Effector memory CD8-positive, alpha-beta T cell (primary cell): ENCODE data around the gene MED12L.

Source experiments
- ATAC-seq: fragments of 150-1000 bp; cut with Tn5 transposase; replicated peaks from 2 replicates; pipeline ENCODE4 v1.10.0; 2021; ENCODE audit warnings: mild to moderate bottlenecking, moderate library complexity
- DNase-seq, 3 experiments: peaks; one replicate each; pipeline ENCODE4 v3.0.0; 2021
- H3K27ac Mint-ChIP-seq, 2 donors: one replicate each; pipeline ENCODE4 v1.8.0; 2022; ENCODE audit warnings: mild to moderate bottlenecking in 2 of 2, mixed read lengths in 2 of 2, moderate library complexity in 2 of 2
- H3K27me3 Mint-ChIP-seq, 2 donors: one replicate each; pipeline ENCODE4 v1.8.0; 2022; ENCODE audit warnings: mixed read lengths in 2 of 2
- H3K36me3 Mint-ChIP-seq: one replicate; pipeline ENCODE4 v1.8.0; 2022; ENCODE audit warnings: mild to moderate bottlenecking, moderate library complexity, mixed read lengths; ENCODE audit not compliant: insufficient read depth
- H3K4me1 Mint-ChIP-seq, 2 donors: one replicate each; pipeline ENCODE4 v1.8.0; 2022; ENCODE audit warnings: low read depth in 2 of 2, mixed read lengths in 2 of 2
- H3K4me3 Mint-ChIP-seq, 2 donors: one replicate each; pipeline ENCODE4 v1.8.0; 2022; ENCODE audit warnings: mild to moderate bottlenecking in 2 of 2, mixed read lengths in 2 of 2, moderate library complexity in 2 of 2
- H3K9me3 Mint-ChIP-seq, 2 donors: one replicate each; pipeline ENCODE4 v1.8.0; 2022; ENCODE audit warnings: mixed read lengths in 2 of 2

Gene MED12L

DNA sequence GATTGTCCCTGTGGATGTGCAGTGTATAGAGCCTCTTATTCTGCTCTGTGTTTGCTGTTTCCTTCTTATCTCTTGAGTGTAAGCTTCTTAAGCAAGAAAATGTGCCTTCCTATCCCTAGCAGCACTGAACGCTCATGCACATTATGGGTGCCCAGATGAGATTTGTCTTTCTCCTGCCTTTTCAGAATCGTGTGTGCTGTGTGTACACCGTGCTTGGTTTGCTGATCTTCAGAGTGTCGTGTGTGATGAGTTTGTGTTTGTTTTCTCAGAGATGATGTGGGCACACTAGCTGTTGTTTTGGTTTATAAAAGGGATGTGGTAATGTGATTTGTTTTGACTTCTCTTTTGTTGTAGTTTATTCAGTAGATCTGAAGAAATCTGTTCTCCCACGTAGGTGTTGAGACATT, 97.8 kb downstream of the MED12L start:
- no peaks in the 10 kb centered on the region for H3K36me3 Mint-ChIP-seq
- ATAC-seq (peak; percentile 85), DNase-seq (no peak)
- H3K4me1 Mint-ChIP-seq = peaks cover 17 to 23% of the 10 kb centered on the region in 2 donors
- no peaks in the 10 kb centered on the region for H3K9me3 Mint-ChIP-seq
- peak overlapping the region; percentile 43 to 53 for H3K4me3 Mint-ChIP-seq
- H3K27me3 Mint-ChIP-seq = no peaks in the 10 kb centered on the region
- peak overlapping the region; percentile 21 to 77 for H3K27ac Mint-ChIP-seq

DNA sequence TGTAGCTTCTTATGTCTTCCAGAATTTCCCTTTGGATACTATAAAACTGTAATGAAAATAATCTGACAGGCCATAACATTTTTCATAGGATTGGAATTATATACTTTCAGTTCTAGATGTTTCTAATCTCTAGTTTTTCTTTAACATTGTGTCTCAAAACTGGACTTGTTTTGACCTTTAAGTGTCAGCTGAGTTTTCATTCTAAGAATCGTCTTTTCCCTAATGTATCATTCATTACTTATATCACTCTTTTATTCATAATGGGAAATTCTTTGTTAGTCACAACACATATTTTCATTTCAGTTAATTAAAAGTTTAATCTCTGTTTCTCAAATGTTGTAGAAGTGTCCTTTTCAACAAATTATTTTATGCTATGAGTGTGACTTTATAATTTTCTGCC, 105.6 kb downstream of the MED12L start:
- H3K4me1 Mint-ChIP-seq = peaks cover 6 to 20% of the 10 kb centered on the region in 2 donors
- no peak overlapping the region for H3K4me3 Mint-ChIP-seq
- no peaks in the 10 kb centered on the region for H3K27me3 Mint-ChIP-seq
- H3K36me3 Mint-ChIP-seq = no peaks in the 10 kb centered on the region
- H3K27ac Mint-ChIP-seq = no peak overlapping the region
- ATAC-seq (no peak), DNase-seq (no peak)
- H3K9me3 Mint-ChIP-seq = no peaks in the 10 kb centered on the region

DNA sequence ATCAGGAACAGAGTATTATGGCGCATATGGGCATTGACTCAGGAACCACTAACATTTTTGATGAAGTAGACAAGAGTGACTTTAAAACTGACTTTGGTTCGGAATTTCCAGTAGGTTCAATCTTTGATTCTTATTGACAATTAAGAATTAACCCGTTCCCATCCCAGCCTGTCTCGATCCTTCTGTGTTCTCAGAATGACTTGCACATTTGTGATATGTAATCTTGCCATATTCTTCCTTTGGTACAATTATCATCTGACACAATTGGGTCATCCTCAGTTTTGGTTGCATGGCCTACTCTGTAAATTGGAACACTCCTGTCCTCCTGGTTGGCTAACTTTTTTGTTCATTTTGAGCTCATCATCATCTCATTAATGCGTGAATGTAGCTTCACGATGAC, 107.1 kb downstream of the MED12L start:
- Mint-ChIP-seq H3K4me3 (no peak overlapping the region), H3K27ac (no peak overlapping the region), H3K27me3 (no peaks in the 10 kb centered on the region), H3K36me3 (peaks cover 3% of the 10 kb centered on the region), H3K4me1 (peaks cover 2 to 21% of the 10 kb centered on the region in 2 donors), H3K9me3 (no peaks in the 10 kb centered on the region)
- ATAC-seq (no peak), DNase-seq (no peak)

DNA sequence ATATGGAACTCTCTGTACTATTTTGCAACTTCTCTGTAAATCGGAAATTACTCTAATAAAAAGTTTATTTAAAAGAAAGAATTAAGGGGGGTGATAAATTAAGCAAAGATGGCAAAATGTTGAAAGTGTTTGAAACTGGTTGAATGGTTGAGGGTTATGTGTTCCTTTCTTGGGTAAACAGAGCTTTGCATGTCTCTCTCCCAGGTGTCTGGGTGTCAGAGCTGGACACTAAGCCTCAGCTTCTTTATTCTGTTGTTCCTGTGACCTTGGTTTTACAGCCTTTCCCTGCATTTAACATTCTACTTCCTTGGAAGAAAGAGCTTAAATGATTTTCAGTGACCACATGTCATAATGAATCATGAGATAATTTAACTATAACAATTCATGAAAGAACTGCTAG, 110.4 kb downstream of the MED12L start:
- Mint-ChIP-seq H3K27ac (no peak overlapping the region), H3K27me3 (no peaks in the 10 kb centered on the region), H3K4me1 (peaks cover 12 to 29% of the 10 kb centered on the region in 2 donors), H3K36me3 (peaks cover 28% of the 10 kb centered on the region), H3K4me3 (no peak overlapping the region), H3K9me3 (no peaks in the 10 kb centered on the region)
- DNase-seq (no peak), ATAC-seq (no peak)

DNA sequence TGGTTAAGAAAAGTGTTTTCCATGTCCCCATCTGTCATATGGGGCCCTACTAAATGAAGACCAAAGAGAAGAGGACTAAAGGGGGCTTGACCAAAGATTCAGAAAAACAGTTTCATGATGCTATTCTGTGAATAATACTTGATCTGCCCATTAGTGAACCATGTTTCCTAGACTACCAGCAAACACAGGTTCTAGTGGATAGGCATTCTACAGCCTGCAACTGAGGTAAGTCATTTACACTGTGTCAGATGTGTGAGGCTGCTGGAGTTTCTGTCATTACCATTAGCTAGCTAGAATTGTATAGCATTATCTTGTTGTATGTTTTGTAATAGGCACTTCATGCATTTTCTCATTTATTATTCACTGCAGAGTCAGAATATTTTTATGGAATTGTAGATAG, 111.0 kb downstream of the MED12L start:
- peaks cover 33% of the 10 kb centered on the region for H3K36me3 Mint-ChIP-seq
- no peaks in the 10 kb centered on the region for H3K9me3 Mint-ChIP-seq
- DNase-seq = no peak
- no peak overlapping the region for H3K27ac Mint-ChIP-seq
- no peak for ATAC-seq
- peaks cover 15 to 35% of the 10 kb centered on the region in 2 donors for H3K4me1 Mint-ChIP-seq
- H3K4me3 Mint-ChIP-seq = no peak overlapping the region
- H3K27me3 Mint-ChIP-seq = no peaks in the 10 kb centered on the region

DNA sequence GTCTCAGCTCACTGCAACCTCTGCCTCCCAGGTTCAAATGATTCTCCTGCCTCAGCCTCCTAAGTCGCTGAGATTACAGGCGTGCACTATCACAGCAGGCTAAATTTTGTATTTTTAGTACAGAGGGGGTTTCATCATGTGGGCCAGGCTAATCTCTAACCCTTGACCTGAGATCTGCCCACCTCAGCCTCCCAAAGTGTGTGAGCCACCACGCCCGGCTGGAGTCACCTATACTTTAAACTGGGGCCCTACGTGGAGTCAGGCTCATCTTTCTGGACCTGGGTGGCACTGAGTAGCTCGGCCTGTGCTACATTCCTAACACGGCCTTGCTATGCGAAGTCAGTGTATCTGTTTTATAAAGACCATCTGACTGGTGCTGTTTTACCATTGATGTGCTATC, 111.8 kb downstream of the MED12L start:
- peaks cover 15 to 38% of the 10 kb centered on the region in 2 donors for H3K4me1 Mint-ChIP-seq
- ATAC-seq (no peak), DNase-seq (no peak)
- no peak overlapping the region for H3K4me3 Mint-ChIP-seq
- H3K36me3 Mint-ChIP-seq = peaks cover 35% of the 10 kb centered on the region
- H3K27ac Mint-ChIP-seq = peak overlapping the region in 1 of 2 donors; percentile 5
- no peaks in the 10 kb centered on the region for H3K27me3 Mint-ChIP-seq
- no peaks in the 10 kb centered on the region for H3K9me3 Mint-ChIP-seq

DNA sequence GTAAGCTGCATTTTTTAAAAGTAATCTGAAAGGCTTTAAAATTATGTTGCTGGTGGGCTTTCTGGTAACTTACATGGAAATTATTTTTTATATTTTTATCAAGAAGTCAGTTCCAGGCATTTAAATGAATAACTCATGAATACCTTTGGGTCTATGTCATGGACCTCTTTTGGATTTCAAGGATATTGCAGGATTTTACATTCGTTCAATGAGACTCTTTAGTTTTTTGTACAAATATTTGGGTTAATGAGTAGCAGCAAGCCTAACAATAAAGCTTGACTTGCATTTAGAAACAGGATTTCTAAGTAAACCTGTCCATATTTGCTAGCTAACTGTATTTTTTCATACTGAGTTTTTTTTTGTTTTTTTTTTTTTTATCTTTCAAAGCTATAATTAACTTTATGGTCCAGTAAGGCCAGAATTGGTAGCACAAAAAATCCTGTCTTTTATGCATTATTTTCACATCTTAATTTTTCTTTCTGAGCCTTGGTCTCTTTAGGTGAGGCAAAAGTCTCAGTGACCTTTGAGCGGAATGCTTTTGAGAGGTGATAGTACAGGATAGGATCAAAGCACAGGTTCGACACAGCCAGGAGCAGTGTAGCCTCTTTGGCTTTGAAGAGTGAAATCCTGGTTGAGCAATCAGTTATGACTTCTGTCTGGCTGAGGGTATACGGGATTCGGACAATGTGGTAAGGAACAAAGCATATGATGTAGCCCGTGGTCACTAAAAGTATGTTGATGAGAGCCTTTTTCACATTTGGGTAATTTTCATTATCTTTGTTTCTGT, 112.7 kb downstream of the MED12L start:
- ATAC-seq = no peak
- H3K9me3 Mint-ChIP-seq = no peaks in the 10 kb centered on the region
- DNase-seq = no peak
- peak overlapping the region in 1 of 2 donors; percentile 89 for H3K4me3 Mint-ChIP-seq
- peaks cover 43% of the 10 kb centered on the region for H3K36me3 Mint-ChIP-seq
- no peaks in the 10 kb centered on the region for H3K27me3 Mint-ChIP-seq
- H3K4me1 Mint-ChIP-seq = peaks cover 15 to 38% of the 10 kb centered on the region in 2 donors
- peak overlapping the region in 1 of 2 donors; percentile 96 for H3K27ac Mint-ChIP-seq

DNA sequence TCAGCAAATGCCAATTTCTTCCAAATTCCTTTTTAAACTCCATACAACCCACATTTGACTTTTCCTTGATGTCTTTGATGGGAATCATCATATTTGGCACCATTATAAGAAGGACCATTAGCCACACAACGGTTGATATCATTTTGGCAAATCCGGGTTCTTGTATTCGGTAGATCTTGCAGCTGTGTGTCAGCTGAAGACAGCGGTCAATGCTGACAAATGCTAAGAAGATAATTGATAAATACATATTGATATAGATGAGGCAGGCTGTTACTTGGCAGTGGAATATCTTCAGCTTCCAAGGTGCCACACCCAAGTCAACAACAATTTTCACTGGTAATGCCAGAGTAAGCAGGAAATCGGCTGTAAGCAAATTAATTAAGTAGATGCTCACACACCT, 113.4 kb downstream of the MED12L start:
- H3K27me3 Mint-ChIP-seq = no peaks in the 10 kb centered on the region
- no peak for DNase-seq
- no peaks in the 10 kb centered on the region for H3K9me3 Mint-ChIP-seq
- H3K4me3 Mint-ChIP-seq = peak overlapping the region; percentile 74 to 89
- peaks cover 43% of the 10 kb centered on the region for H3K36me3 Mint-ChIP-seq
- no peak for ATAC-seq
- H3K27ac Mint-ChIP-seq = peak overlapping the region; percentile 96 to 97
- peaks cover 16 to 39% of the 10 kb centered on the region in 2 donors for H3K4me1 Mint-ChIP-seq

DNA sequence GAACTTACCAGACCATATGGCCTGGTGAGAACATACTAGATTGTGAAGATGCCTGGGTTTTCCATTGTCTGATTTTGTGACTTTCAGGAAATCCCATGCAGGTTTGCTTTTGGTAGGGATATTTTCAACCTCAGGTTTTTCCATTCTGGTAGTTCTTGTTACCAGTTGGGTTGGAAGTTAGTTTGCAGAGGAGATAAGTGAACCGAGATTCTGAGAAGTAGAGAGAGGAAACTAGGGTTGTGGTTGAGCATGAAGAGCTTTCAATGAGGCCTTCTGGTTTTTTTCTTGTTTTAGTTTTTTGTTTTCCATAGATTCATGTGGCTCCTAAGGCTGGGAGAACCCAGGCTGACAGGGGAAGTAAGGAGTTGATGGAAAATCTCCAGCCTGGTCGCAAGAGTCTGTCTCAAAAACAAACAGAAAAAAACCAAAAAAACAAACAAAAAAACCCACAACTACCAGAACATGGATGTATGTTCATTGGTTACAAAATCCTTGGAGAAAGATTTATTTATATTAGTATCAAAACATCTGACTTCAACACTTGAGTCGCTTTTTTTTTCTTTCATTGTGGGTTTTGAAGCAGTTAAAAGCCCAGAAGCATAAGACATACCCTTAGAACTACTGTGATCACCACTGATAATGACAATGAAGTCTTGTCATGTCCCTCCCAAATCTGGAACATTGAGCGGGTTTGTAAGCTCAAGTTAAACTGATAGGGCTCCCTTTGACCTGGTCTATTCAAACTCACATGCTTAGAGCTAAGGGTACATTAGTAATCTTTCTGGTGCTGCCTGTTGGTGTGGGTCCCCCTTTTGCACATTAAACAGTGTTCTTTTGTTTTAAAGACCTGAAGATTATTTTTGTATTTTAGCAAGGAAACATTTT, 114.3 kb downstream of the MED12L start:
- H3K4me3 Mint-ChIP-seq = peak overlapping the region; percentile 74 to 89
- peaks cover 22 to 43% of the 10 kb centered on the region in 2 donors for H3K4me1 Mint-ChIP-seq
- no peaks in the 10 kb centered on the region for H3K27me3 Mint-ChIP-seq
- no peak for ATAC-seq
- no peak for DNase-seq
- H3K9me3 Mint-ChIP-seq = no peaks in the 10 kb centered on the region
- peaks cover 43% of the 10 kb centered on the region for H3K36me3 Mint-ChIP-seq
- H3K27ac Mint-ChIP-seq = peak overlapping the region; percentile 96 to 97

DNA sequence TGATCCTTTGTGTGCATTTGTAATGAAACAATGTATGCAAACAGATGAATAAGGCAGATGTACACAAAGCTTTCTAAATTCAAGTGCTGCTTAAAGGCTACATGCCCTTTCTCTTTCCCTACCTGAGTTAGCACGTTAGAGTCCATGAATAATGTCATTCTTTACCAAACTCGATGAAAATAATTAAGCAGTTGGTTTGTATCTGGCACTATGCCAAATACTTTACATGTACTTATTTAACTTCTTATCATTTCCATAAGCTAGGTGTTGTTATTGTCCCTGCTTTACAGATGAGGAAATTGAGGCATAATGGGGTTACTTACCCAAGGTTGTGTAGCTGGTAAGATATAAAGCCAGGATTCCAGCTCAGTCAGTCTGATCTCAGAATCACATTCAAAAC, 115.1 kb downstream of the MED12L start:
- no peaks in the 10 kb centered on the region for H3K9me3 Mint-ChIP-seq
- peaks cover 43% of the 10 kb centered on the region for H3K36me3 Mint-ChIP-seq
- DNase-seq = no peak
- no peaks in the 10 kb centered on the region for H3K27me3 Mint-ChIP-seq
- H3K4me1 Mint-ChIP-seq = peaks cover 24 to 50% of the 10 kb centered on the region in 2 donors
- H3K27ac Mint-ChIP-seq = peak overlapping the region; percentile 96 to 97
- no peak for ATAC-seq
- H3K4me3 Mint-ChIP-seq = peak overlapping the region; percentile 74 to 89

DNA sequence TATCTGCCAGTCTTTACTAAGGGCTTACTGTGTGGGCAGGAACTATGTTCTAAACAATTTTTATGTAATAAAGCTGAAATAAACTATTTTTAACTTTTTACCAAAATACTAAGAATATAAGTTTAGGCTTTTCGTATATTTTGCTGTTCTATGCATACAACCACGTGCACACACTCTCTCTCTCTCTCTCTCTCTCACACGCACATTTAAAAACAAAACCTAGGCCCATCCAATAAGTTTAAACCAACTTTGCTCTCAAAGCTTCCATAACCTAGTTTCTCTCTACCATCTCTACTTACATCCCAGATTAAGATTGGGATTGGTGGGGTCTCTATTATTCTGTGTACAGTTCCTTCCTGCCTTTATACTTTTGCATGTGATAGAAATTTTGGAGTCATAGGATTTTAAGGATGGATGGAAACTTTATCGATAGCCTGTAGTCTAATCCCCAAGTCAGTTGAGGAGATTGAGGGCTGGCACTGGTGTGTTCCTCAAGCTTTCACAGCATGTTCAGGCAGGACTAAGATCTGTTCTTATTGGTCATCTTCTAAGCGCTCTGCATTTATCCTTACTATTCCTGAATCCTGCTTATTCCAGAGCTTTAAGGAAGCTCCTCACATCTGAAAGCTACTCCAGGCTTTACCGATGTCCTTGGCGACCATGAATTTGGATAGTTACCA, 115.7 kb downstream of the MED12L start:
- H3K4me1 Mint-ChIP-seq = peaks cover 26 to 49% of the 10 kb centered on the region in 2 donors
- H3K27ac Mint-ChIP-seq = peak overlapping the region; percentile 96 to 97
- H3K4me3 Mint-ChIP-seq = peak overlapping the region; percentile 74 to 89
- no peaks in the 10 kb centered on the region for H3K9me3 Mint-ChIP-seq
- no peak for DNase-seq
- H3K27me3 Mint-ChIP-seq = no peaks in the 10 kb centered on the region
- peaks cover 46% of the 10 kb centered on the region for H3K36me3 Mint-ChIP-seq
- no peak for ATAC-seq

DNA sequence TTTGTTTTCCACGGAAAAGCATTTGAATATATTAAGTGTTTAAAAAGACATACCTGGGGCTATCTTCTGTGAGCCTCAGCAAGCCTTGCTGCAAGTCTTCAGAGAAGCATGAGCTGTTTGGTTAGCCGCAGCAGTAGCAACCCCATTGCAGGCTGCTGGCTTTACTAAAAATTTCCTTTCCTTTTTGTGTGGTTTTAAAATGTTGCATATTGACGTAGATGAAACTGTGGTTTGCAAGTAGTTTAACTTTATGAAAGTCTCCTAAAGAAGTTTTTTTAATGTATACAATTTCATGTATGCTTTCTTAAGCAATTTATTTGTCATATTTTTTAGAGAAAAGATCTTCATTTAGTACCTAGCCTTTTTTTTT, 117.6 kb downstream of the MED12L start, which contains the start of gene GPR171:
TSS of gene GPR171 (minus strand) at position 166 of the 370 bp plus-strand sequence. CDS start 3,830 bp downstream, outside the sequence.
- DNase-seq (peak; percentile 54 to 58 (median 56)), ATAC-seq (peak; percentile 91)
- H3K4me3 Mint-ChIP-seq = peak within 1 kb of the TSS; percentile 74 to 89
- no peaks in the 10 kb centered on the region for H3K27me3 Mint-ChIP-seq
- no peaks in the 10 kb centered on the region for H3K9me3 Mint-ChIP-seq
- H3K36me3 Mint-ChIP-seq = peaks cover 43% of the 10 kb centered on the region
- peak within 1 kb of the TSS; percentile 96 to 97 for H3K27ac Mint-ChIP-seq
- peaks cover 33 to 57% of the 10 kb centered on the region in 2 donors for H3K4me1 Mint-ChIP-seq
